SK-N-SH (cell line): Measurements from ENCODE around the gene E2F1. TPM values are rescaled to one million over a fixed set of nuclear protein-coding genes. Genes with fewer than 3 reads are reported as not detected.

Experiments used
- CTCF ChIA-PET: fragments of 300-600, 350-600 bp; formaldehyde crosslinking; extraction: SDS; loops from one replicate; lab custom pipeline; 2021; lab: Yijun Ruan, JAX
- POLR2A ChIA-PET: fragments of 350-600 bp; sonication (Branson Sonifier 250); formaldehyde crosslinking; extraction: SDS; loops from one replicate; lab custom pipeline; 2020; ENCODE audit warnings: antibody characterized with exemption, inconsistent platforms; lab: Yijun Ruan, JAX
- DNase-seq: peaks from one replicate; pipeline ENCODE4 v3.0.0; 2012
- H2AFZ ChIP-seq: fragments of 200-600 bp; sonication (generic); 2 replicates; pipeline ENCODE4 v1.8.1; 2016; ENCODE audit warnings: antibody characterized with exemption, mild to moderate bottlenecking, low read depth
- H3F3A ChIP-seq: fragments of 200-600 bp; sonication (generic); replicated peaks from 2 replicates; pipeline ENCODE3; 2016; ENCODE audit warnings: antibody characterized with exemption, mild to moderate bottlenecking; ENCODE audit not compliant: insufficient read depth
- H3K27ac ChIP-seq, 2 experiments: fragments of 200-500 bp in 1 of 2; fragments of 200-600 bp in 1 of 2; sonication (Bioruptor generic) in 1 of 2; sonication (generic), shearing (Covaris generic) in 1 of 2; 2 replicates each; pipeline versions ENCODE4 v1.5.1 to v1.6.1; 2014 to 2016; ENCODE audit warnings: low read depth in 2 of 2, inconsistent platforms in 1 of 2, low read length in 1 of 2, mild to moderate bottlenecking in 1 of 2, mixed read lengths in 1 of 2
- H3K27me3 ChIP-seq: fragments of 200-600 bp; sonication (generic), shearing (Covaris generic); 2 replicates; pipeline ENCODE4 v1.6.1; 2016; ENCODE audit warnings: mixed run types; ENCODE audit not compliant: insufficient read depth
- H3K36me3 ChIP-seq, 2 experiments: fragments of 200-500 bp in 1 of 2; fragments of 200-600 bp in 1 of 2; sonication (Bioruptor generic) in 1 of 2; sonication (generic) in 1 of 2; replicated peaks in 1 of 2; 2 replicates each; pipeline versions ENCODE3 to v1.5.1; 2014 to 2016; ENCODE audit warnings: low read length in 1 of 2, mild to moderate bottlenecking in 1 of 2; ENCODE audit not compliant: insufficient read depth in 2 of 2, control insufficient read depth in 1 of 2
- H3K4me1 ChIP-seq, 2 experiments: fragments of 200-500 bp in 1 of 2; fragments of 200-600 bp in 1 of 2; sonication (Bioruptor generic) in 1 of 2; sonication (generic), shearing (Covaris generic) in 1 of 2; 2 replicates each; pipeline versions ENCODE4 v1.5.1 to v1.6.1; 2014 to 2016; ENCODE audit warnings: low read depth in 1 of 2, low read length in 1 of 2, mixed run types in 1 of 2; ENCODE audit not compliant: insufficient read depth in 2 of 2, control insufficient read depth in 1 of 2
- H3K4me2 ChIP-seq: fragments of 200-600 bp; sonication (generic), shearing (Covaris generic); 2 replicates; pipeline ENCODE4 v1.6.1; 2017; ENCODE audit warnings: mixed run types
- H3K4me3 ChIP-seq, 2 experiments: fragments of 200-500 bp in 1 of 2; fragments of 200-600 bp in 1 of 2; sonication (Bioruptor generic) in 1 of 2; sonication (generic), shearing (Covaris generic) in 1 of 2; 2 replicates each; pipeline versions ENCODE4 v1.5.1 to v1.8.1; 2014 to 2016; ENCODE audit warnings: low read depth in 2 of 2, inconsistent platforms in 1 of 2, low read length in 1 of 2, mild to moderate bottlenecking in 1 of 2, mixed read lengths in 1 of 2, moderate library complexity in 1 of 2
- H3K79me2 ChIP-seq: fragments of 200-600 bp; sonication (generic); 2 replicates; pipeline ENCODE4 v1.8.1; 2017; ENCODE audit warnings: mild to moderate bottlenecking; ENCODE audit not compliant: insufficient read depth
- H3K9ac ChIP-seq: fragments of 200-600 bp; sonication (generic); 2 replicates; pipeline ENCODE4 v1.6.1; 2017; ENCODE audit warnings: mixed run types
- H3K9me2 ChIP-seq: fragments of 200-600 bp; sonication (generic); 2 replicates; pipeline ENCODE4 v1.6.1; 2017; ENCODE audit warnings: mixed run types
- H3K9me3 ChIP-seq: fragments of 200-600 bp; sonication (generic); 2 replicates; pipeline ENCODE4 v1.6.1; 2017; ENCODE audit warnings: mixed run types, mild to moderate bottlenecking, moderate library complexity
- H4K20me1 ChIP-seq: fragments of 200-600 bp; sonication (generic); 2 replicates; pipeline ENCODE4 v1.6.1; 2017; ENCODE audit warnings: mild to moderate bottlenecking, mixed run types; ENCODE audit not compliant: insufficient read depth
- EP300 ChIP-seq, 2 experiments: IDR thresholded peaks; 2 replicates each; pipeline versions ENCODE4 v1.4.0 to v1.6.1; 2012; ENCODE audit warnings: borderline replicate concordance in 1 of 2, low read depth in 1 of 2, low read length in 1 of 2
- GATA2 ChIP-seq: sonication (generic); formaldehyde crosslinking; IDR thresholded peaks from 2 replicates; pipeline ENCODE4 v1.5.0; 2020; ENCODE audit warnings: mild to moderate bottlenecking, missing genetic modification reagents
- MAX ChIP-seq: IDR thresholded peaks from 2 replicates; pipeline ENCODE4 v1.4.0; 2012; ENCODE audit warnings: low read depth
- MXI1 ChIP-seq: IDR thresholded peaks from 2 replicates; pipeline ENCODE4 v1.6.1; 2012; ENCODE audit warnings: mild to moderate bottlenecking, low read depth, low read length, improper control_type of control experiment
- NRF1 ChIP-seq: IDR thresholded peaks from 2 replicates; pipeline ENCODE4 v1.6.1; 2012; ENCODE audit warnings: low read depth, mild to moderate bottlenecking, low read length
- SIN3A ChIP-seq: IDR thresholded peaks from 2 replicates; pipeline ENCODE4 v1.6.1; 2012; ENCODE audit warnings: low read depth, mild to moderate bottlenecking, low read length, moderate library complexity, borderline replicate concordance
- TEAD4 ChIP-seq: IDR thresholded peaks from 2 replicates; pipeline ENCODE4 v1.4.0; 2012; ENCODE audit warnings: mild to moderate bottlenecking, borderline replicate concordance; ENCODE audit not compliant: insufficient read depth
- YY1 ChIP-seq: IDR thresholded peaks from 2 replicates; pipeline ENCODE4 v1.4.0; 2012; ENCODE audit warnings: low read depth, mild to moderate bottlenecking
- WGBS: methylation state at CpG from one replicate; pipeline ENCODE4 v1.1.6; 2017; ENCODE audit warnings: low lambda C conversion rate; 5-methylcytosine and 5-hydroxymethylcytosine counted together
- polyA plus RNA-seq, 3 experiments: library from polyadenylated mRNA; depleted of rRNA; stranded (reverse); fragments of >200 nt; gene quantifications; 2 replicates each; pipeline ENCODE4 v1.2.3, GENCODE V29; 2012
- TF ChIP-seq, protein P1 (sequence below): IDR thresholded peaks from 2 replicates; pipeline ENCODE4; 2012
- TF ChIP-seq, protein P2 (sequence below): IDR thresholded peaks from 2 replicates; pipeline ENCODE4 v1.4.0; 2012; ENCODE audit warnings: low read depth, borderline replicate concordance

E2F1 gene
- polyA plus RNA-seq, 1 of the 3 experiments (the other 2 are of a cell fraction) = 15.0 TPM

DNA sequence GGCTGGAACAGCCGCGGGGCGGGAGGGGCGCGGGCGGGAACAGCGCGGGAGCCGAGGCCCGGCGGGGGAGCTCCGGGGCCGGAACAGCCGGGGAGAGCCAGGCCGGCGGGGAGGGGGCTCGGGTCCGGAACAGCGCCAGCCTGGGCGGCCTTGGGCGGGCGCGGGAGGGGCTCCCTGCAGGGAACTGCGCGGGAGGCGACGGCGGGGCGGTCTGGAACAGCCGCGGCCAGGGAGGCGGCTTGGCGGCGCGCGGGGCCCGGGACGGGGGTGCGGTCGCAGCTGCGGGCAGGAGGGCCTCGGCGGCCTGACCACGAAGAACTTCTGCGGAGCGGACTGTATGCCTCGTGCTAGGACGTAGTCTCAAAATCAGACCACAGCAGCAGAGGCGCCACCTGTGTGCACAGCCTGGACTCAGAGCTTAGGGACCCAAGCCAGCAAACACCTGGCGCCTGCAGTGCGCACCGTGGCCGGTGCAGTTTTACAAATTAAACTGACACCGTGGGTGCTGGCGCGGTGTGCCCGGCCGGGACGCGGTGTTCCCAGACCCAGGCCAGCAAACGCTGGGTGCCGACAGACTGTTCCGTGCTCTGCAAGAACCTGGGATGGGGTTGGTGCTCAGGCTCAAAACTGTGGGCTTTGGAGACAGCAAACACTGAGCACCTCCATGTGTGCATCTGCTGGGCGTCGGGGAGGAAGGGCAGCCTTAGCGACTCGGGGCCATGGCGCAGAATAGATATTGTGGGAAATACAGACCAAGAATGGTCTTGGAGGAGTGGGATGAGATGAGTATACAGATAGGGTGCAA, 46.2 kb upstream of the E2F1 start:
- Histone ChIP-seq H3K9me3 (peaks cover 9% of the 10 kb centered on the region), H4K20me1 (no peaks in the 10 kb centered on the region), H2AFZ (peak overlapping the region; percentile 97), H3K9me2 (no peaks in the 10 kb centered on the region), H3K36me3 (peaks cover 0 to 6% of the 10 kb centered on the region in 2 experiments), H3K27ac (peak overlapping the region; percentile 59 to 87), H3K79me2 (no peaks in the 10 kb centered on the region), H3F3A (peaks cover 3% of the 10 kb centered on the region), H3K4me3 (peak overlapping the region; percentile 46 to 66), H3K9ac (peak overlapping the region; percentile 66; the same call in 1 of the 2 replicates), H3K4me1 (peaks cover 10 to 14% of the 10 kb centered on the region in 2 experiments; a peak in 2 of 4 replicates), H3K4me2 (peak overlapping the region; percentile 90), H3K27me3 (no peaks in the 10 kb centered on the region)
- WGBS = 13% methylated on average over 12 of the region's 68 CpGs
- DNase-seq = no peak
- CTCF ChIA-PET = interaction anchor here (0.6 to 2.5 kb wide), 23 partner anchors 9 to 397 kb away, joined by 3 to 18 read pairs (median 4); partner anchors contain the start of genes CHMP4B, E2F1 and PXMP4
- POLR2A ChIA-PET = interaction anchor here (0.6 to 1.3 kb wide), 5 partner anchors 13 to 261 kb away, joined by 3 to 4 read pairs (median 3); partner anchors contain the start of gene RALY
- TF ChIP-seq, protein P1, sequence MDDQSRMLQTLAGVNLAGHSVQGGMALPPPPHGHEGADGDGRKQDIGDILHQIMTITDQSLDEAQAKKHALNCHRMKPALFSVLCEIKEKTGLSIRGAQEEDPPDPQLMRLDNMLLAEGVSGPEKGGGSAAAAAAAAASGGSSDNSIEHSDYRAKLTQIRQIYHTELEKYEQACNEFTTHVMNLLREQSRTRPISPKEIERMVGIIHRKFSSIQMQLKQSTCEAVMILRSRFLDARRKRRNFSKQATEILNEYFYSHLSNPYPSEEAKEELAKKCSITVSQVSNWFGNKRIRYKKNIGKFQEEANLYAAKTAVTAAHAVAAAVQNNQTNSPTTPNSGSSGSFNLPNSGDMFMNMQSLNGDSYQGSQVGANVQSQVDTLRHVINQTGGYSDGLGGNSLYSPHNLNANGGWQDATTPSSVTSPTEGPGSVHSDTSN = no peak
- TF ChIP-seq TEAD4 (0 out of 2 replicates have a peak, but pooled peaks have one; percentile 10), GATA2 (CRISPR knock-in tag) (no peak), NRF1 (peak; percentile 26; the same call in 1 of the 2 replicates), SIN3A (no peak), MAX (peak; percentile 67), YY1 (0 out of 2 replicates have a peak, but pooled peaks have one; percentile 14), EP300 (IDR thresholded peaks at IDR 0.05; ENCODE audit: borderline replicate concordance in 1 of 2, low read depth in 1 of 2, low read length in 1 of 2) (peak; percentile 99 to 100), MXI1 (peak; percentile 85; the same call in 1 of the 2 replicates)
- TF ChIP-seq, protein P2, sequence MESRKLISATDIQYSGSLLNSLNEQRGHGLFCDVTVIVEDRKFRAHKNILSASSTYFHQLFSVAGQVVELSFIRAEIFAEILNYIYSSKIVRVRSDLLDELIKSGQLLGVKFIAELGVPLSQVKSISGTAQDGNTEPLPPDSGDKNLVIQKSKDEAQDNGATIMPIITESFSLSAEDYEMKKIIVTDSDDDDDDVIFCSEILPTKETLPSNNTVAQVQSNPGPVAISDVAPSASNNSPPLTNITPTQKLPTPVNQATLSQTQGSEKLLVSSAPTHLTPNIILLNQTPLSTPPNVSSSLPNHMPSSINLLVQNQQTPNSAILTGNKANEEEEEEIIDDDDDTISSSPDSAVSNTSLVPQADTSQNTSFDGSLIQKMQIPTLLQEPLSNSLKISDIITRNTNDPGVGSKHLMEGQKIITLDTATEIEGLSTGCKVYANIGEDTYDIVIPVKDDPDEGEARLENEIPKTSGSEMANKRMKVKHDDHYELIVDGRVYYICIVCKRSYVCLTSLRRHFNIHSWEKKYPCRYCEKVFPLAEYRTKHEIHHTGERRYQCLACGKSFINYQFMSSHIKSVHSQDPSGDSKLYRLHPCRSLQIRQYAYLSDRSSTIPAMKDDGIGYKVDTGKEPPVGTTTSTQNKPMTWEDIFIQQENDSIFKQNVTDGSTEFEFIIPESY = peak; percentile 94
- TF ChIP-seq, all 33 proteins: peak for 7
